IMR-90 (cell line): ENCODE data around the gene ING2. TPM values are rescaled to one million over a fixed set of nuclear protein-coding genes. Genes with fewer than 3 reads are reported as not detected.
"Not testable (repeated sequence)": the region's sequence is repeated elsewhere in the genome, so short reads cannot be mapped to it uniquely, and the experiment has no call there.

Source experiments
- ATAC-seq: fragments of 200-7000 bp; cut with Tn5 transposase; 2 replicates; pipeline ENCODE4 v1.9.1; 2020; ENCODE audit warnings: low read depth, mild to moderate bottlenecking, moderate library complexity
- BruUV-seq: library from RNA; stranded (reverse); fragments of 400-500 nt; replicated peaks from 2 replicates; lab custom pipeline; 2021; lab: Mats Ljungman, UMichigan
- CTCF ChIA-PET: fragments of 300-600 bp; formaldehyde crosslinking; extraction: SDS; loops from one replicate; lab custom pipeline; 2021; ENCODE audit warnings: antibody characterized with exemption; lab: Yijun Ruan, JAX
- POLR2A ChIA-PET: fragments of 300-600 bp; sonication (Branson Sonifier 250); formaldehyde crosslinking; loops from one replicate; lab custom pipeline; 2022; ENCODE audit warnings: antibody characterized with exemption; ENCODE audit not compliant: unreplicated experiment; lab: Charles Lee
- DNase-seq: peaks from one replicate; pipeline ENCODE4 v3.0.0; 2013
- H2AFZ ChIP-seq: replicated peaks from 2 replicates; pipeline ENCODE3; 2013; ENCODE audit warnings: low read length, mild to moderate bottlenecking; ENCODE audit not compliant: poor library complexity
- H2AK5ac ChIP-seq: 2 replicates; pipeline ENCODE4 v1.6.1; 2013; ENCODE audit warnings: low read depth, low read length, inconsistent platforms
- H2AK9ac ChIP-seq: replicated peaks from 2 replicates; pipeline ENCODE3; 2013; ENCODE audit warnings: mild to moderate bottlenecking, low read depth, low read length, moderate library complexity; ENCODE audit not compliant: poor library complexity
- H2BK120ac ChIP-seq: 2 replicates; pipeline ENCODE4 v1.6.1; 2013; ENCODE audit warnings: low read depth, low read length, inconsistent platforms
- H2BK15ac ChIP-seq: 3 replicates; pipeline ENCODE4 v1.6.1; 2013; ENCODE audit warnings: low read depth, low read length, inconsistent platforms
- H2BK20ac ChIP-seq: 2 replicates; pipeline ENCODE4 v1.6.1; 2013; ENCODE audit warnings: low read depth, mild to moderate bottlenecking, inconsistent platforms, low read length, moderate library complexity
- H2BK5ac ChIP-seq: 2 replicates; pipeline ENCODE4 v1.6.1; 2013; ENCODE audit warnings: mild to moderate bottlenecking, low read depth, low read length, inconsistent platforms; ENCODE audit not compliant: poor library complexity, severe bottlenecking
- H3K14ac ChIP-seq: replicated peaks from 2 replicates; pipeline ENCODE4 v1.6.1; 2013; ENCODE audit warnings: low read depth, low read length, inconsistent platforms
- H3K18ac ChIP-seq: 2 replicates; pipeline ENCODE4 v1.6.1; 2013; ENCODE audit warnings: low read depth, low read length, control low read depth
- H3K23ac ChIP-seq: 2 replicates; pipeline ENCODE4 v1.6.1; 2013; ENCODE audit warnings: low read depth, low read length, inconsistent platforms
- H3K27ac ChIP-seq: 2 replicates; pipeline ENCODE4 v1.5.1; 2013; ENCODE audit warnings: mild to moderate bottlenecking, control low read depth, low read length; ENCODE audit not compliant: insufficient read depth
- H3K27me3 ChIP-seq: 2 replicates; pipeline ENCODE4 v1.6.1; 2013; ENCODE audit warnings: low read length; ENCODE audit not compliant: control insufficient read depth, insufficient read depth
- H3K36me3 ChIP-seq: 2 replicates; pipeline ENCODE4 v1.6.1; 2013; ENCODE audit warnings: low read length, mixed read lengths; ENCODE audit not compliant: control insufficient read depth, insufficient read depth
- H3K4ac ChIP-seq: 2 replicates; pipeline ENCODE4 v1.6.1; 2013; ENCODE audit warnings: low read depth, low read length, inconsistent platforms
- H3K4me1 ChIP-seq: 2 replicates; pipeline ENCODE4 v1.6.1; 2013; ENCODE audit warnings: low read length, mixed read lengths; ENCODE audit not compliant: control insufficient read depth, insufficient read depth
- H3K4me2 ChIP-seq: 2 replicates; pipeline ENCODE4 v1.6.1; 2013; ENCODE audit warnings: low read depth, mild to moderate bottlenecking, control low read depth, low read length, moderate library complexity
- H3K4me3 ChIP-seq: 2 replicates; pipeline ENCODE4 v1.5.1; 2013; ENCODE audit warnings: low read depth, mild to moderate bottlenecking, control low read depth, low read length, moderate library complexity; ENCODE audit not compliant: insufficient read depth
- H3K56ac ChIP-seq: 2 replicates; pipeline ENCODE4 v1.6.1; 2013; ENCODE audit warnings: low read length, inconsistent platforms; ENCODE audit not compliant: insufficient read depth; ENCODE audit errors: extremely low read depth
- H3K79me1 ChIP-seq, 2 experiments: 2 replicates each; pipeline ENCODE4 v1.6.1; 2013; ENCODE audit warnings: low read length in 2 of 2, inconsistent platforms in 1 of 2, low read depth in 1 of 2
- H3K9ac ChIP-seq: 2 replicates; pipeline ENCODE4 v1.6.1; 2013; ENCODE audit warnings: low read depth, low read length, control low read depth
- H3K9me1 ChIP-seq: 2 replicates; pipeline ENCODE4 v1.6.1; 2013; ENCODE audit warnings: low read length, inconsistent platforms; ENCODE audit not compliant: insufficient read depth
- H3K9me3 ChIP-seq: 2 replicates; pipeline ENCODE4 v1.6.1; 2013; ENCODE audit warnings: low read length; ENCODE audit not compliant: control insufficient read depth, insufficient read depth
- H4K20me1 ChIP-seq: 2 replicates; pipeline ENCODE4 v1.6.1; 2013; ENCODE audit warnings: low read length, inconsistent platforms; ENCODE audit not compliant: insufficient read depth
- H4K5ac ChIP-seq: 2 replicates; pipeline ENCODE4 v1.6.1; 2013; ENCODE audit warnings: mild to moderate bottlenecking, low read depth, low read length, control low read depth
- H4K8ac ChIP-seq, 2 experiments: 2 replicates each; pipeline ENCODE4 v1.6.1; 2013; ENCODE audit warnings: low read depth in 2 of 2, low read length in 2 of 2, control low read depth in 1 of 2, inconsistent platforms in 1 of 2
- H4K91ac ChIP-seq: 2 replicates; pipeline ENCODE4 v1.6.1; 2013; ENCODE audit warnings: low read depth, low read length, inconsistent platforms; ENCODE audit not compliant: insufficient read depth
- WGBS, 2 experiments: methylation state at CpG; one replicate each; pipeline versions ENCODE4 v1.1.5 to v1.1.7; 2013; ENCODE audit warnings: missing lambda C conversion rate in 2 of 2; ENCODE audit not compliant: insufficient read length in 1 of 2; ENCODE audit errors: extremely low coverage in 2 of 2; 5-methylcytosine and 5-hydroxymethylcytosine counted together
- dilution Hi-C: fragments of 300-500 bp; cut with HindIII; formaldehyde crosslinking; loops from one replicate; pipeline ENCODE4 v1.14.3; 2018; ENCODE audit warnings: low sequenced_read_pairs; ENCODE audit not compliant: unreplicated experiment
- in situ Hi-C: fragments of 300-500 bp; cut with MboI; formaldehyde crosslinking; loops from 3 replicates; pipeline ENCODE4 v1.14.3; 2019; ENCODE audit warnings: low sequenced_read_pairs, inconsistent platforms, mixed read lengths
- intact Hi-C: fragments of 100-400 bp; cut with micrococcal nuclease; formaldehyde crosslinking; loops from 2 replicates; pipeline ENCODE4 v1.10.0; 2022
- polyA plus RNA-seq, 3 experiments: library from polyadenylated mRNA; depleted of rRNA; stranded (reverse); fragments of >200 nt; gene quantifications; 2 replicates each; pipeline ENCODE4 v1.2.3, GENCODE V29; 2012; ENCODE audit warnings: low replicate concordance in 1 of 3
- total RNA-seq: library from RNA; depleted of rRNA; stranded (reverse); fragments of >200 nt; gene quantifications from 2 replicates; pipeline ENCODE4 v1.2.3, GENCODE V29; 2012

The ING2 gene
- total and polyA plus RNA-seq, 2 of the 4 experiments (the other 2 are of a cell fraction) = 2.5 to 9.5 TPM

- H3K4me3 ChIP-seq, H2AFZ ChIP-seq, ATAC-seq, H3K18ac ChIP-seq, BruUV-seq, H3K23ac ChIP-seq, H2AK5ac ChIP-seq, H3K14ac ChIP-seq, H3K27me3 ChIP-seq, DNase-seq, H3K79me1 ChIP-seq, H4K20me1 ChIP-seq, POLR2A ChIA-PET, H4K8ac ChIP-seq, dilution Hi-C loops, H2BK120ac ChIP-seq, H3K56ac ChIP-seq, H3K9me3 ChIP-seq, intact Hi-C loops, CTCF ChIA-PET, H2AK9ac ChIP-seq, H3K9me1 ChIP-seq, H3K4me2 ChIP-seq, in situ Hi-C loops, H4K91ac ChIP-seq, H4K5ac ChIP-seq, H3K4ac ChIP-seq, H3K27ac ChIP-seq, H3K4me1 ChIP-seq, H2BK5ac ChIP-seq, H2BK15ac ChIP-seq, H3K36me3 ChIP-seq, H2BK20ac ChIP-seq, H3K9ac ChIP-seq: not testable (repeated sequence)
- 93% methylated on average over 3 of the region's 33 CpGs; no CpG with 5 or more reads in 1 of the 2 experiments for WGBS, 2 experiments
Measured at GRCh38 chr4:183482515-183483095, 22.3 kb upstream of the ING2 start.
